CD4-positive, alpha-beta memory T cell (primary cell): ENCODE measurements around the gene ZNF594. TPM values are rescaled to one million over a fixed set of nuclear protein-coding genes. Genes with fewer than 3 reads are reported as not detected.
A peak's percentile ranks its signal among the peaks of the same experiment; 100 is the strongest.
"Not testable (repeated sequence)": the region's sequence is repeated elsewhere in the genome, so short reads cannot be mapped to it uniquely, and the experiment has no call there.

Source experiments
- CTCF ChIA-PET: fragments of 350-600 bp; sonication (Branson Sonifier 250); formaldehyde crosslinking; loops from one replicate; lab custom pipeline; 2021; ENCODE audit warnings: inconsistent platforms; ENCODE audit not compliant: partially characterized antibody; lab: Charles Lee
- POLR2A ChIA-PET: fragments of 350-600 bp; sonication (Branson Sonifier 250); formaldehyde crosslinking; loops from one replicate; lab custom pipeline; 2021; ENCODE audit not compliant: partially characterized antibody; lab: Charles Lee
- DNase-seq, 5 donors: peaks; one replicate each; pipeline versions ENCODE4 v3.0.0 to v3.0.0-alpha.2; 2020 to 2022; ENCODE audit warnings: mixed read lengths in 1 of 5
- H3K27ac ChIP-seq: one replicate; pipeline ENCODE4 v1.7.0; 2013; ENCODE audit warnings: low read depth, low read length
- H3K27me3 ChIP-seq: 2 replicates; pipeline ENCODE4 v1.7.0; 2013; ENCODE audit warnings: mild to moderate bottlenecking, low read length, moderate library complexity; ENCODE audit not compliant: insufficient read depth
- H3K36me3 ChIP-seq: 2 replicates; pipeline ENCODE4 v1.7.0; 2013; ENCODE audit warnings: mild to moderate bottlenecking, low read length, moderate library complexity; ENCODE audit not compliant: insufficient read depth
- H3K4me1 ChIP-seq: 2 replicates; pipeline ENCODE4 v1.7.0; 2013; ENCODE audit warnings: mild to moderate bottlenecking, low read length, moderate library complexity; ENCODE audit not compliant: insufficient read depth
- H3K4me3 ChIP-seq, 2 donors: one replicate each; pipeline ENCODE4 v1.7.0; 2013; ENCODE audit warnings: low read length in 2 of 2, mild to moderate bottlenecking in 1 of 2
- H3K9me3 ChIP-seq, 2 donors: one replicate each; pipeline ENCODE4 v1.7.0; 2013; ENCODE audit warnings: low read length in 2 of 2, control low read depth in 1 of 2; ENCODE audit not compliant: control insufficient read depth in 1 of 2
- H3K27ac Mint-ChIP-seq, 7 donors: one replicate each; pipeline ENCODE4 v1.8.0; 2020 to 2021; ENCODE audit warnings: mixed read lengths in 7 of 7, mild to moderate bottlenecking in 6 of 7, inconsistent platforms in 3 of 7, moderate library complexity in 3 of 7
- H3K27me3 Mint-ChIP-seq, 2 donors: one replicate each; pipeline ENCODE4 v1.8.0; 2020 to 2021; ENCODE audit warnings: mixed read lengths in 2 of 2
- H3K36me3 Mint-ChIP-seq, 2 donors: one replicate each; pipeline ENCODE4 v1.8.0; 2020 to 2021; ENCODE audit warnings: mixed read lengths in 2 of 2, inconsistent platforms in 1 of 2, mild to moderate bottlenecking in 1 of 2
- H3K4me1 Mint-ChIP-seq, 4 donors: one replicate each; pipeline ENCODE4 v1.8.0; 2020 to 2021; ENCODE audit warnings: mixed read lengths in 4 of 4, mild to moderate bottlenecking in 1 of 4
- H3K4me3 Mint-ChIP-seq, 8 donors: one replicate each; pipeline ENCODE4 v1.8.0; 2020 to 2021; ENCODE audit warnings: mixed read lengths in 8 of 8, mild to moderate bottlenecking in 7 of 8, moderate library complexity in 6 of 8, inconsistent platforms in 3 of 8
- H3K9me3 Mint-ChIP-seq, 8 donors: one replicate each; pipeline ENCODE4 v1.8.0; 2020 to 2021; ENCODE audit warnings: mixed read lengths in 8 of 8, mild to moderate bottlenecking in 5 of 8, inconsistent platforms in 3 of 8, moderate library complexity in 1 of 8
- intact Hi-C: fragments of 100-400 bp; cut with micrococcal nuclease; formaldehyde crosslinking; loops from one replicate; pipeline ENCODE4 v1.15.1; 2023
- polyA plus RNA-seq, 2 donors: library from polyadenylated mRNA; unstranded; fragments of 300-500 nt; fragmentation: Illumina TruSeq; gene quantifications; one replicate each; pipeline ENCODE4 v1.2.3, GENCODE V29; 2021
- total RNA-seq, 2 experiments: library from RNA; stranded (reverse); gene quantifications; one replicate each; pipeline ENCODE4 v1.2.3, GENCODE V29; 2021

The ZNF594 gene
- 10 to 100 TPM; 28.9 to 30.7 TPM for total RNA-seq
- polyA plus RNA-seq, result 1 to 10 TPM in 1 of 2 donors, under 1 TPM in 1; 0.57 to 2.6 TPM

DNA sequence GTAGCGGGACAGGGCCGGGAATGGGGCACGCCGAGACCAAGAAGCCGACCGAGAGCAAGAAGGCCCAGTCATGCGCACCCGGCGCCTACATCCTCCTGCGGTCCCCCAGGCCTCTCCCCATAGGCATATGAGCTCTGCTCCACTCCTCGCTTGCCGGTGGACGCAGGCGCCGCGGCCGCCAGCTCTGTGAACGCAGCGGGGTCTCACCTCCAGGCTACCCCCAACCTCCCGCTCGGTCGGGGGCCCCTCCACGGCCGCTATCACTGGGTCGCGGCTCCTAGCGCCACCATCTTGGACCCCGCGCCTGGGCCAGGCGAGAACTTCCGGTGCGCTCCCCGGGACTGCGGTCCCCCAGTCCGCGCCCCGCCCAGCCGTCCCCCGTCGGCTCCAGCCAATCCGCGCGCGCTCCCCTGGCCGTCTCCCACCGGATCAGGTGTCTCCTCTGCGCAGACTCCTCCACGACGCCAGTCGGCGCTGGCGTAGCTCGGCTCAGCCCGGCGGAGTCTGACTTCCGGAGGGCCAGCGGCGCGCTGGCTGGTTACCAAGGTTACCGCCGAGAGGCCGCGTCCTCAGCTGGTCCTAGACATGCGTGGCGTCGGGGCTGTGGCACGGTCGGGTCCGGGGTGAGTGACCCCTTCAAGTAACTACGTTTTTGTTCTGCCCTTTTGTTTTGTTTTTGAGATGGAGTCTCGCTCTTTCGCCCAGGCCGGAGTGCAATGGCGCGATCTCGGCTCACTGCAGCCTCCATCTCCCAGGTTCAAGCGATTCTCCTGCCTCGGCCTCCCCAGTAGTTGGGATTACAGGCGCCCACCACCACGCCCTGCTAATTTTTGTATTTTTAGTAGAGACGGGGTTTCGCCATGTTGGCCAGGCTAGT is at the start of gene ZNF594:
Gene ZNF594, minus strand, starts transcription at position 328 of the 877 bp plus-strand sequence. CDS start 7,612 bp downstream, outside the sequence.
- H3K27ac Mint-ChIP-seq, result peak within 1 kb of the TSS; percentile 90 to 97 (median 93)
- peak; percentile 95 to 97 (median 96) for DNase-seq
- Histone ChIP-seq H3K4me3 (peak within 1 kb of the TSS; percentile 69 to 92), H3K27ac (peak within 1 kb of the TSS; percentile 68), H3K36me3 (no peaks in the 10 kb centered on the region), H3K9me3 (no peaks in the 10 kb centered on the region), H3K27me3 (no peaks in the 10 kb centered on the region), H3K4me1 (peaks cover 23% of the 10 kb centered on the region)
- H3K36me3 Mint-ChIP-seq, result peaks cover 29% of the 10 kb centered on the region in 2 donors
- H3K27me3 Mint-ChIP-seq, result no peaks in the 10 kb centered on the region
- H3K4me1 Mint-ChIP-seq, result peaks cover 17 to 35% (median 25%) of the 10 kb centered on the region in 4 donors
- intact Hi-C loops, result loop anchor here (1.0 to 5.0 kb wide), 4 partner anchors 79 to 295 kb away; partner anchors contain the start of genes C1QBP, DERL2, MIS12 and RPAIN
- peaks cover 0 to 21% (median 12%) of the 10 kb centered on the region in 8 donors for H3K9me3 Mint-ChIP-seq
- H3K4me3 Mint-ChIP-seq, result peak within 1 kb of the TSS; percentile 92 to 97 (median 94)
- CTCF ChIA-PET, result interaction anchor here (1.1 to 2.3 kb wide), 5 partner anchors 11 to 247 kb away, joined by 3 to 6 read pairs (median 4); partner anchors contain the start of gene C1QBP
- POLR2A ChIA-PET, result interaction anchor here (0.6 to 2.5 kb wide), 13 partner anchors 10 to 1048 kb away, joined by 3 to 15 read pairs (median 5); partner anchors contain the start of genes C1QBP, DERL2, MIS12 and NLRP1

DNA sequence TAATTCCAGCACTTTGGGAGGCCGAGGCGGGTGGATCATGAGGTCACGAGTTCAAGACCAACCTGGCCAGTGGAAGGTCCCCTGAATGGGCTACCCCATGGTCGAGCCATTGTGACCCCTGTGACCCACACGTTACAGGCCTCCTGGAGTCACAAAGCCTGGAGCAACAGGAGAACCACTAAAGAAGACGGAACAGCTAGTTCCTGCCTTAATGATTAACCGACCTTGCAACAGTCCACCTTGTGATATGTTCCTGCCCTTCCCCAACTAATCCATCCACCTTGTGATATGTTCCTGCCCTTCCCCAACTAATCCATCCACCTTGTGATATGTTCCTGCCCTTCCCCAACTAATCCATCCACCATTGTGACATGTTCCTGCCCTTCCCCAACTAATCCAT is 48.1 kb upstream of the ZNF594 start:
- DNase-seq, H3K27ac ChIP-seq, intact Hi-C loops, CTCF ChIA-PET, H3K4me3 Mint-ChIP-seq, H3K27me3 Mint-ChIP-seq, H3K4me3 ChIP-seq, H3K27me3 ChIP-seq, H3K36me3 Mint-ChIP-seq, H3K9me3 ChIP-seq, H3K9me3 Mint-ChIP-seq, H3K36me3 ChIP-seq, H3K27ac Mint-ChIP-seq: not testable (repeated sequence)
- peaks cover 33% of the 10 kb centered on the region for H3K4me1 ChIP-seq
- POLR2A ChIA-PET, result interaction anchor here (2.1 kb wide), 1 partner anchor 48 kb away, joined by 6 read pairs; the partner anchor contains the start of gene ZNF594
- H3K4me1 Mint-ChIP-seq, result peaks cover 19 to 53% (median 39%) of the 10 kb centered on the region in 4 donors

DNA sequence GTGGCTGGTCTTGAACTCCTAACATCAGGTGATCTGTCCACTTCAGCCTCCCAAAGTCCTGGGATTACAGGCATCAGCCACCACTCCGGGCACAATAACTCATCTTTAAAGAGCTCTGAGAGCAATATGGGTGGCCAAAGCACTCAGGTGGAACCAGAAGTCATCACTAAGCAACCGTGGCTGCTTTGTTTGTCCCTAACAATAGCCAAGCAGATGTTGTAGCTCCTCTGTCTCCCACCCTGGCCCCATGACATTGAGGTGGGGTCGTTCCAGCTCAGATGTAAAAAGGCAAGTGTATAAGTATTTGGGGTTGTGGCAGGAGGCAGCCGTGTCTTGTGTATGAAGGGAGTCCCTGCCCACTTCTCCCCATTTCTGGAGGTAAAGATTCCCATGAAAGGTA is 46.7 kb upstream of the ZNF594 start:
- no peaks in the 10 kb centered on the region for H3K9me3 ChIP-seq
- H3K4me1 ChIP-seq, result peaks cover 32% of the 10 kb centered on the region
- intact Hi-C loops, result no loop called here
- CTCF ChIA-PET, result interaction anchor here (1.0 to 2.7 kb wide), 3 partner anchors 8 to 42 kb away, joined by 3 to 13 read pairs (median 4); no protein-coding TSS in a partner anchor
- no peak overlapping the region for H3K4me3 ChIP-seq
- no peak overlapping the region for H3K27ac ChIP-seq
- H3K9me3 Mint-ChIP-seq, result peaks cover 0 to 2% (median 0%) of the 10 kb centered on the region in 8 donors
- H3K27me3 ChIP-seq, result no peaks in the 10 kb centered on the region
- no peaks in the 10 kb centered on the region for H3K36me3 ChIP-seq
- no peak overlapping the region for H3K4me3 Mint-ChIP-seq
- H3K4me1 Mint-ChIP-seq, result peaks cover 19 to 46% (median 34%) of the 10 kb centered on the region in 4 donors
- H3K36me3 Mint-ChIP-seq, result no peaks in the 10 kb centered on the region
- POLR2A ChIA-PET, result interaction anchor here (1.5 to 2.1 kb wide), 3 partner anchors 11 to 46 kb away, joined by 4 to 6 read pairs (median 5); partner anchors contain the start of gene ZNF594
- peak overlapping the region in 3 of 7 donors; percentile 42 to 68 (median 64) for H3K27ac Mint-ChIP-seq
- H3K27me3 Mint-ChIP-seq, result no peaks in the 10 kb centered on the region
- no peak for DNase-seq

DNA sequence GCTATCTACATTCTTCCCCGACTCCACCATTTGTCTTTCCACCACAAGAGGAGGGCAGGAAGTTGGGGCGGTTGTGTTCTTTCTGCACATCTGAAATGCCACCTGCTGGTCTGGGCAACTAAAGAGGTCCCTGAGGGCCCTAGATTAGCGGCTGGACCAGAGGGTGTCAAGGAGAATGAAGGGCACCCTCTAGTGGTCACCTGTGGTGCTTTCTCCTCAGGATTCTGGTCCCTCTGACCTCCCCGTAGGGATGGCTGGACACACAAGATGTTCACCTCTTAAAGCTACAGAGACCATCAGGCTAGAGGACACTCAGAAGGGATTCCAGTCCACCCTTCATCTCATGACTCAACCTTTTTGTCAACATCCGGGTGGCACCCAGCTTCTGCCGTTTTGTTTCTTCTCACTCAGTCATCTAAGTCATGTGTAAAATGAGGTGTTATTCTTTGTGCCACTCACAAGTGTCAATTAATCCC is 45.9 kb upstream of the ZNF594 start:
- Mint-ChIP-seq H3K27me3 (no peaks in the 10 kb centered on the region), H3K27ac (peak overlapping the region in 5 of 7 donors; percentile 1 to 64 (median 46)), H3K4me3 (peak overlapping the region in 1 of 8 donors; percentile 5), H3K9me3 (peaks cover 0 to 2% (median 0%) of the 10 kb centered on the region in 8 donors), H3K36me3 (no peaks in the 10 kb centered on the region), H3K4me1 (peaks cover 12 to 38% (median 28%) of the 10 kb centered on the region in 4 donors)
- peaks cover 25% of the 10 kb centered on the region for H3K4me1 ChIP-seq
- DNase-seq, result peak in 1 of 5 donors; percentile 14
- H3K36me3 ChIP-seq, result no peaks in the 10 kb centered on the region
- POLR2A ChIA-PET, result interaction anchor here (0.7 to 1.7 kb wide), 3 partner anchors 10 to 231 kb away, joined by 3 to 5 read pairs (median 4); partner anchors contain the start of gene DHX33
- H3K27ac ChIP-seq, result no peak overlapping the region
- no peaks in the 10 kb centered on the region for H3K9me3 ChIP-seq
- H3K27me3 ChIP-seq, result no peaks in the 10 kb centered on the region
- H3K4me3 ChIP-seq, result no peak overlapping the region
- intact Hi-C loops, result loop anchor here (1.0 kb wide), 1 partner anchor 40 kb away; no protein-coding TSS in a partner anchor
- CTCF ChIA-PET, result interaction anchor here (1.0 to 2.7 kb wide), 4 partner anchors 9 to 201 kb away, joined by 3 to 13 read pairs (median 4); partner anchors contain the start of gene C1QBP

DNA sequence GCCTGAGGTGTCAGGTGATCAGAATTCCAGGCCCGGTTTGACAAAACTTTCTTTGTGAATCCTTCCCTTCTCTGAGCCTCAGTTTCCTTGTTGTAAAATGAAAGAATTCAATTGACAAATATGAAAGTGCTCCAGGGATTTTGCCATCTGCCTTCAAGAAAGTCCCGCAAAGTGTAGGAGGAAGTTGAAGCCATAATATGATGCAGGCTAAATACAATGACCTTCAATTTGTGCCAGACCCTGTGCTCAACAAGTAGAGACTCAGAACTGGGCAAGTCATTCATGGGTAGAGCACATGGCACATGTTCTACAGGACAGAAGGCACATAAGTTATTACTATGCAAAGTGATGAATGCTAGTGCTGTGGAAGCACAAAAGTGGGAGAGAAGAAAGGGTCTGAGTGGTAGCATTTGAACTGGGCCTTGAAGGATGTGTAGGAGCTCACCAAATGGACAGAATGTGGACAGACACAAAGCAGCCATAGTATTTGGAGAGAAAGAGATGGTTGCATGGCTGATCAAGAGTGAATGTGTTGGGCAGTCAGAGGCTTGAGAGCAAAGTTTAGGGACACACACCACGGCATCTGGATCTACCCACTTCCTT is 45.4 kb upstream of the ZNF594 start:
- Histone ChIP-seq H3K27me3 (no peaks in the 10 kb centered on the region), H3K9me3 (no peaks in the 10 kb centered on the region), H3K36me3 (no peaks in the 10 kb centered on the region), H3K4me3 (no peak overlapping the region), H3K4me1 (peaks cover 19% of the 10 kb centered on the region), H3K27ac (no peak overlapping the region)
- Mint-ChIP-seq H3K9me3 (peaks cover 0 to 2% (median 0%) of the 10 kb centered on the region in 8 donors), H3K4me1 (peaks cover 9 to 34% (median 23%) of the 10 kb centered on the region in 4 donors), H3K36me3 (no peaks in the 10 kb centered on the region), H3K27ac (peak overlapping the region; percentile 1 to 64 (median 38)), H3K27me3 (no peaks in the 10 kb centered on the region), H3K4me3 (peak overlapping the region in 2 of 8 donors; percentile 5 to 6)
- intact Hi-C loops, result loop anchor here (1.0 kb wide), 1 partner anchor 40 kb away; no protein-coding TSS in a partner anchor
- DNase-seq, result no peak
- ChIA-PET CTCF (interaction anchor here (1.0 to 2.7 kb wide), 5 partner anchors 9 to 202 kb away, joined by 3 to 13 read pairs (median 4); partner anchors contain the start of gene C1QBP), POLR2A (interaction anchor here (0.6 to 1.7 kb wide), 4 partner anchors 9 to 232 kb away, joined by 3 to 5 read pairs (median 4); partner anchors contain the start of gene DHX33)

DNA sequence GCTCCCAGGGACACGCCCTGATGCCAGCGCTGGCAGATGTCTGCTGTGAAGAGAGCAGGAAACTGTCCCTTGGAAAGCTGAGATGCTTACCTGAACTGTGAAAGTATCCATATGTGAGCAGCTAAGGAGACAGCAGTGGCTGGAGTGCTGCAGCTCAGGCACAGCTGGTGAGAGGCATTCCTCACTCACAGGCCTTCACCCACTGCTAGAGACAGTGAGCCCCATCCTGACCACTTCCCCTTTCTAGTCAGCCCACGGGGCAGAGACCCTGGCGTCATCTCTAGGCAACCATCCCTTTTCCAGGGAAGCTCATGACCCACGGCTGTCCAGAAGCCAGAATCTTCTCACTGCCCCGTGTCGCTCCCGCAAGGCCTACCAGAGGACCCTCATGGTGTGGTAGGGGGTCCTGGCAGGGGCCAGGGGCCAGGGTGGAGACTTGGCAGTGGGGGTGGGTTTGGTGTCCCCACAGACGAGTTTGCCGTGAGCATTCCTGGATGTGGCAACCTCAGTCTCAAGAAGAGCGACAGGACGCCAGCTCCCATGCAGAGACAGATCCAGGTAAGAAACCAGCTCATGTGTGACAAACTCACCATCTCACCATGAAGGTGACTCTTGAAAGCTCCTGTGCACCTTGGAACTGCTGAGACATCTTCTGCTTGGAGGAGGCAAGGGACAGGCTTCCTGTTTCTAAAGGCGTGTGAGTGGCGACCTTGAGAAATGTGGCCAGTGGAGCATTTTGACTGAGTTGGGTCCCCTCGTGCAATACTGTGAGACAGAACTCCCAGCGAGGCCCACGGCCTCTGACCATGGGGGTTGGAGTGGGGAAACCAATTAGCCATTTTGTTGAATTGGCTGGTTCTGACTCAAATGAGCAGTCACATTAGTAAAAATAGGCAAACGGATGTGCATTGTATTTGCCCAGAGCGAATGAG is 43.2 kb upstream of the ZNF594 start, which contains the start of gene SCIMP:
Gene SCIMP, minus strand, starts transcription at position 216 of the 932 bp plus-strand sequence. Its CDS starts 105 bp downstream, at position 111.
- Histone ChIP-seq H3K9me3 (no peaks in the 10 kb centered on the region), H3K27me3 (no peaks in the 10 kb centered on the region), H3K27ac (no peak within 1 kb of the TSS), H3K4me1 (peaks cover 7% of the 10 kb centered on the region), H3K36me3 (no peaks in the 10 kb centered on the region), H3K4me3 (no peak within 1 kb of the TSS)
- intact Hi-C loops, result no loop called here
- POLR2A ChIA-PET, result interaction anchor here (0.6 kb wide), 1 partner anchor 43 kb away, joined by 3 read pairs; no protein-coding TSS in a partner anchor
- Mint-ChIP-seq H3K27me3 (no peaks in the 10 kb centered on the region), H3K9me3 (peaks cover 0 to 2% (median 0%) of the 10 kb centered on the region in 8 donors), H3K4me3 (peak within 1 kb of the TSS in 1 of 8 donors; percentile 46), H3K36me3 (peaks cover 0 to 4% of the 10 kb centered on the region in 2 donors), H3K4me1 (peaks cover 3 to 23% (median 14%) of the 10 kb centered on the region in 4 donors), H3K27ac (peak within 1 kb of the TSS in 2 of 7 donors; percentile 18 to 46)
- DNase-seq, result no peak
- CTCF ChIA-PET, result no interaction called here
